HEK293T (cell line): ENCODE results near the gene ODAD3.

ENCODE experiments used
- ARNT ChIP-seq: fragments of 450-650 bp; IDR thresholded peaks from 2 replicates; pipeline ENCODE4 v1.6.1; 2017; ENCODE audit warnings: mild to moderate bottlenecking
- BHLHE40 ChIP-seq: fragments of 450-650 bp; IDR thresholded peaks from 2 replicates; pipeline ENCODE4 v1.6.1; 2016; ENCODE audit warnings: mild to moderate bottlenecking, moderate library complexity, borderline replicate concordance
- CTBP1 ChIP-seq: fragments of 450-650 bp; IDR thresholded peaks from 2 replicates; pipeline ENCODE4 v1.6.1; 2016; ENCODE audit warnings: borderline replicate concordance
- ELF4 ChIP-seq: fragments of 450-650 bp; IDR thresholded peaks from 2 replicates; pipeline ENCODE4 v1.6.1; 2017; ENCODE audit warnings: antibody characterized with exemption
- FOXM1 ChIP-seq: fragments of 450-650 bp; IDR thresholded peaks from 2 replicates; pipeline ENCODE4 v1.6.1; 2017; ENCODE audit warnings: mild to moderate bottlenecking, borderline replicate concordance
- HDGF ChIP-seq: fragments of 450-650 bp; IDR thresholded peaks from 2 replicates; pipeline ENCODE4 v1.6.1; 2017; ENCODE audit warnings: antibody characterized with exemption, borderline replicate concordance
- L3MBTL2 ChIP-seq: fragments of 450-650 bp; conservative IDR thresholded peaks from 2 replicates; pipeline ENCODE4 v1.6.1; 2016; ENCODE audit warnings: mild to moderate bottlenecking
- SP1 ChIP-seq: fragments of 450-650 bp; IDR thresholded peaks from 2 replicates; pipeline ENCODE4 v1.6.1; 2017
- SUZ12 ChIP-seq: fragments of 450-650 bp; IDR thresholded peaks from 2 replicates; pipeline ENCODE4 v1.6.1; 2016; ENCODE audit warnings: mild to moderate bottlenecking
- TARDBP ChIP-seq: fragments of 450-650 bp; IDR thresholded peaks from 2 replicates; pipeline ENCODE4 v1.6.1; 2016
- ZNF384 ChIP-seq: fragments of 450-650 bp; IDR thresholded peaks from 2 replicates; pipeline ENCODE4 v1.6.1; 2016
- TF ChIP-seq, protein P1 (sequence below): fragments of 450-650 bp; IDR thresholded peaks from 2 replicates; pipeline ENCODE4 v1.6.1; 2016

DNA sequence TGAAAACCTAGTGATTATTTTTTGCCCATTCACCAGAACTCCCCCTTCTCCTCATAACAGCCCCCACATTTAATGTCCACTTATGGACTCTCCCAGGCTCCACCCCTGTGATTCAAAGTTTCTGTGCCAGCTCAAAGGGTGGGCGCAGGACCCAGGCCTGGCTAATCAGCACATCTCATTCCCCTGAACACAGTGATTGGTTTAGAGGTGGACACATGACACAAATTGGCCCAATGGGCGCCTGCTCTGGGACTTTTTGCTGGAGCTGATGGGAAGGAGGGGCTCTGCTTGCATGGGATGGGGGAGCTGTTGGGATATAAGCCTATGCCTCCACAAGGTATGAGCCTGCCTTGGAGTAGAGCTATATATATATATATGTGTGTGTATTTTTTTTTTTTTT lies 44.6 kb downstream of the ODAD3 start:
- TF ChIP-seq SP1 (no peak), TARDBP (no peak), ZNF384 (no peak), BHLHE40 (no peak), FOXM1 (no peak), SUZ12 (no peak), CTBP1 (no peak), L3MBTL2 (no peak), ELF4 (no peak), ARNT (no peak), HDGF (no peak)
- TF ChIP-seq, protein P1, sequence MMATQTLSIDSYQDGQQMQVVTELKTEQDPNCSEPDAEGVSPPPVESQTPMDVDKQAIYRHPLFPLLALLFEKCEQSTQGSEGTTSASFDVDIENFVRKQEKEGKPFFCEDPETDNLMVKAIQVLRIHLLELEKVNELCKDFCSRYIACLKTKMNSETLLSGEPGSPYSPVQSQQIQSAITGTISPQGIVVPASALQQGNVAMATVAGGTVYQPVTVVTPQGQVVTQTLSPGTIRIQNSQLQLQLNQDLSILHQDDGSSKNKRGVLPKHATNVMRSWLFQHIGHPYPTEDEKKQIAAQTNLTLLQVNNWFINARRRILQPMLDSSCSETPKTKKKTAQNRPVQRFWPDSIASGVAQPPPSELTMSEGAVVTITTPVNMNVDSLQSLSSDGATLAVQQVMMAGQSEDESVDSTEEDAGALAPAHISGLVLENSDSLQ: no peak
